HG02852 (cell line): ENCODE results near the gene ST8SIA6.
"Not testable (repeated sequence)": the region's sequence is repeated elsewhere in the genome, so short reads cannot be mapped to it uniquely, and the experiment has no call there.

Experiments used
- ATAC-seq: cut with Tn5 transposase; IDR thresholded peaks from one replicate; pipeline ENCODE4 v1.9.1; 2021; ENCODE audit warnings: mild to moderate bottlenecking, moderate library complexity; ENCODE audit not compliant: unreplicated experiment

Gene ST8SIA6

DNA sequence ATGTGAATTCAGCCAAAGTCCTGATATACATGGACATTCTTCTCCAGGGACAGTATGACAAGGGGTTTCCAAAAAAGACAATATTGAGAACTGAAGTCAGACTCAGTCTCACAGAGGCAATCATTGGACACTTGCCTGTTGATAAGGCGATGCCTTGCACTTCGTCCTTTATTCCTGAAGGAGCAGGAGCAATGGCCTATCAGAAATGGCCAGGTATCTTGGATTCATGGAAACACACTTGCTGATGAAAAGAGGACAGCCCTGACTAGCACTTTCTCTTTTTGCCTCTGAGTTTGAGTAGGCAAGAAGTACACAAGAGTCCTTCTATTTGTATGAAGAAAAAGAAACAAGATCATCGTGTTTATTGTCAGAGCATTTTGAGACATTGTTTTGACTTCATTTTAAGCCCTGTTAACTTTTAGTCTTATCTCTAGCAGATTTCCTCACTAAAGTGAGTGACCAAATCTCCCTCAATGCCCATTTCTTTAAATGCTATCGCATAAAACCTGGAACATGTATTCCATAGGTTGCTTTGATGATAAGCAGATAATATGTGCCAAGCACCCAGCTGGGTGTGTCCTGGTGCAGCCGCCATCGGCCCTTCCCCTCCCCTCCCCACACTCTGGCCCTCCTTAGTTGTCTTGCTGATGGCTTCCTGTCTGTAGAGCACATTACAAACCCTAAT lies 26.6 kb downstream of the ST8SIA6 start:
- ATAC-seq = no peak

DNA sequence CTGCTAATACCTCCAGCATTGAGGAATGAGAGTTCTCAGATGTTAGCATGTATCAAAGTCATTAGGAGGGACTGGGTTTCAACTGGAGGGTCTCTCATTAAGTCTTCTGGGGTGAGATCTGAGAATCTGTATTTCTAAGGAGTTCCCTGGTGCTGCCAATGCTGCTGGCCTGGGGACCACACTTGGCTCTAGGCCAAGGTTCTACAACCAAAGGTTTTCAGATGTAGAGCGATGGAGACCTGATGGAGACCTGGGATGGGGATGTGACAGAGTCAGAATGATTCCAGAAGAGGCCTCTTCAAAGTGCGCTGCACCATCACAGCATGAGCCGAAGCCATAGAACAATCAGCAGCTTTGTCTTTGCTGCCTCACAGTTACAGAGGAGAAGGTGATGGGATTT lies 27.2 kb downstream of the ST8SIA6 start:
- no peak for ATAC-seq

DNA sequence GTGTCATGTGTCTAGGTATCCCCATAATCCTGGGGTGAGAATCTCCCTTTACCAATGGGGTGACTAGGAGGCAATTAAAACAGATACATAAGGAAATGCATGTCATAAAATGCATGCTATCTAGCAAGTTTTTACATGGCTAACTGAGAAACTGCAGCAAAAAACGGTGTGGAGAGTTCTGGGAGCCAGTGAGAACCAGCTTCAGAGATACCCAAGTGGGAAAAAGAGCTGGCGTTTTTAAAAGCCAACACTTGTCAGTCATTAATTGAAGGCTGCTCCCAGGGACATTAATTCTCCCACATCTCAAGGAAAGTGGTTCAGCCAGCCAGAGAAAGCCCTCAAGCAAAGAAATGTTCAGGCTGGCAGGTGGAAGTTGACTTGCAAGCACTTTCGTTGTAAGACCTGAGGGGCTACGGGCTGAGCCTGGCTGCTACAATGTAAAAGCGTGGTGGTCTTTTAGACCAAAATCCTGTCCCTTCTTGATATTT lies 28.1 kb downstream of the ST8SIA6 start:
- no peak for ATAC-seq

DNA sequence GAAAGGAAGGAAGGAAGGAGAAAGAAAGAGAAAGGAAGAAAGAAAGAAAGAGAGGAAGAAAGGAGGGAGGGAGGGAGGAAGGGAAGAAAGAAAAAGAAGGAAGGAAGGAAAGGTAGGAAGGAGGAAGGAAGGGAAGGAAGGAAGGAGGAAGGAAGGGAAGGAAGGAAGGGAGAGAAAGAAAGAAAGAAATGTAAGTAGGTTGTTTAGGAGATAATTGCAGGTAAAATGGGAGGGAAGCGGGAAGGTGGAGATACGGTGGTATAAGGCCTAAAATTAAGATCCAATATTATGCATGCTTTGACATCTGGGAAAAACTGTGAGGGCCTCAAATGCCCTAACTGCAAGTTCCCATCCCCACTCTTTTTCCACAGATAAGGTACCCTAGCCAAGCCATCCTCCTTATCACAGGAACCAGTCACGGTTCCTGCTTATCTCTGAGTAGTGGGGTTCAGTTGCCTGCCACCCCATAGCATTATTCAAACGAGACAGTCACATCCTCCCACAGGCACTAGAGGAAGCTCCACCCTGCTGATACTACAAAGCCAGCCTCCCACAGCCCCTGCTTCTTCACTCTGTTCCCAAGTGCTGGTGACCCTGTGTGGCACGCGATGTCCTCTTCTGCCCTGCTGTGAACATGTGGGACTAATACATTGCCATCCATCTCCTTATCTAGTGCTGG lies 28.7 kb downstream of the ST8SIA6 start:
- no peak for ATAC-seq

DNA sequence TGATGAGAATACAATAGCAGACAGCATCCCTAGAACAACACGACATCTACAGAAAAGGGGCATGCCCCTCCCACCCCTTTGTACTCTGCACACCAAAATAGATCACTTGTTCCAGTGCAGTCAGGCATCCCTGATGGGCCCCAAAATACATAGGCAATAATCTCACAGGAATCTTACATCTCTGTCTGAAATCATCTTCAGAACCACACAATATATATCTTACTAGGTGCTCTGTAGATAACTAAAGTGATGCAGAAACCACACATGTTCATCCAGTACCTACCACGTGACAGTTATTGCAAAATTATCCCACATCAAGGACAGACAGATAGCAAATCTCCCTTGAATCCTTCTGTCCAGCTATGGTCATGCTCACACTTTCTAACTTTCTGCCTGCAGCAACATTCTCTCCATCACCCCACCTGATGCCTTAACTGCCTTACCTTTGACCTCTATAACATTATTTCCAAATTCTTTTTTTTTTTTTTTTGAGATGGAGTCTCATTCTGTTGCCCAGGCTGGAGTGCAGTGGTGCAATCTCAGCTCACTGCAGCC lies 30.7 kb downstream of the ST8SIA6 start:
- no peak for ATAC-seq

DNA sequence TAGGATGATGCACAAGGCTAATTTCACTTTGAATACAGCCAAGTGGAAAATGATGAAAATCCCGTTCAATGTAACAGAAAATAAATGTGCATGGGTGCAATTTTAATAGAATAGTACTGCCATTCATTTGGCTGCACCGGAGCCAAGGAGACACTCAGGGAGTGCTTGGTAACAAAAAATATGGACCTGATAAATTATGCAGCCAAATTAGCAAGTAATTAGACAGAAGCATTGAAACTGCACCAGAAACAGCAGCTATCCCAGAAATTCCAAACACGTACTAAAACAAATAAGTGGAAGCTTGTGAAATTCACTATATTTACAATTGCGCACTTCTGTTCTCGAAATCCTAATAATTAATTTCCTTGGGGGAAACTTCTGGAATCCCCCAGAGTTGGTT lies 31.5 kb downstream of the ST8SIA6 start:
- ATAC-seq = no peak

DNA sequence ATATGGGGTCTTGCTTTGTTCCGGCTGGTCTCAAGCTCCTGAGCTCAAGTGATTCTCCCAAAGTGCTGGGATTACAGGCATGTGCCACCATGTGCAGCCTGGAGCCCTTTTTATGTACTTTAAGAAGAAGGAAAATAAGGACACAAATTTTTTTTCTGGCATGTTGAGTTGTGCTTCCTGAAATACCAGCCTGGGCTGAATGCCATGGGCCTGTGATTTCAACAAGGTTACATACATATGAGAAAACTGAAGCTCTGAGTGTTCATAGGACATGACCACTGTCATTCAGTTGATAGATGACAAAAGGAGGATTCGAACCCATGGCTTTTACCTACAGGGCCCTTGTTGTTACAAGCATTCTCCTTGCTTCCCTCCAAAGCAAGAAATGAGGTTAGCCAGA lies 36.1 kb downstream of the ST8SIA6 start:
- no peak for ATAC-seq

DNA sequence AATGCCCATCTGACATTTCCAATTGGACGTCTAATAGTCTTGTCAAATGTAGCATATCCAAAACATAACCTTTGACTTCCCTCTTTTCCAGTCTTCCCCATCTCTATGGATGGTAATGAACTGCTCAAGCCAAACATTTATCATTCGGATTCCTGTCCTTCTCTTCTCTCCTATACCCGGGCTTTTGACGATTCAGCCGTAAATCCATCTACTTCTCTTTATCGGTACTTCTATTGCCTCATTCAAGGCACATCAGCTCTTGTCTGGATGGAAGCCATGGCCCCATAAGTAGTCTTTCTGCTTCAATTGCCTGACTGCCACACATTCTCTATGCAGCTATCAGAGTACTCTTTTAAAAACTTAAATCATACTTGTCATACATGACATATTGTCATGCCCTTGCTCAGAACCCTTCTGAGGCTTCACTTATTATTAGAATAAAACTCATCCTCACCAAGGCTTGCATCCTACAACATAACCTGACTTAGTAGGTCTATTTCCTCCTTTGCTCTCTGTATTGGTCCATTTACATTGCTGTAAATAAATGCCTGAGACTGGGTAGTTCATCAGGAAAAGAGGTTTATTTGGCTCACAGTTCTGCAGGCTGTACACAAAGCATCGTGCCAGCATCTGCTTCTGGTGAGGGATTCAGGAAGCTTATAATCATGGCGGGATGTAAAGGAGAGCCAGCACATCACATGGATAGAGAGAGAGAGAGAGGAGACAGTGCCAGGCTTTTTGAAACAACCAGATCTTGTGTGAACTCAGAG lies 37.8 kb downstream of the ST8SIA6 start:
- ATAC-seq = no peak

DNA sequence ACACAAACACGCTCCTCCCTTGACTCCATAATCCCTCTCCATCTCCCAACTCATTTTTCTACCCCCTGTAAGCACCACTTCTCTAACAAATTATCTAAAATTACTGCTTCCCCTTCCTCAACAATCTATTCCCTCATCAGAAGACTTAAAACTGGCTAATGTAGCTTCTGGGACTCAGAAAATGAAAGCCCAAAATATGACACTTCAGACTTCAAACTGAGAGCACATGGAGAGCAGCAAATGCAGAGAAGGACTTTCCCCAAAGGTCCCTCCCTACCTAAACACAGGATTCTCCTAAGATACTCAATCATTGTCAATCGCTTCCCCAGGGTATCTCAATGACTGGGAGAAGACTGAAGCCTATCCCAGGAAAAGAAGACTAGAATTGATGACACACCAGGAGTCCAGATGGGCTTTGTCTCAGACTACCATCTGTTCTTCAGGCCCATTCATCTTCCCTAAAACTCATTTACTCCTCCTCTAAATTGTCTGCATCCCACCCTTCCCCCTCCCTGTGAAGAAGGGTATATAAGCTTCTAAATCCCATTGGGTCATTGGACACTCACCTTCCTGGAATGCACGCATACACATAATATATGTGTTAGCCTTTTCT lies 39.2 kb downstream of the ST8SIA6 start:
- ATAC-seq = no peak

DNA sequence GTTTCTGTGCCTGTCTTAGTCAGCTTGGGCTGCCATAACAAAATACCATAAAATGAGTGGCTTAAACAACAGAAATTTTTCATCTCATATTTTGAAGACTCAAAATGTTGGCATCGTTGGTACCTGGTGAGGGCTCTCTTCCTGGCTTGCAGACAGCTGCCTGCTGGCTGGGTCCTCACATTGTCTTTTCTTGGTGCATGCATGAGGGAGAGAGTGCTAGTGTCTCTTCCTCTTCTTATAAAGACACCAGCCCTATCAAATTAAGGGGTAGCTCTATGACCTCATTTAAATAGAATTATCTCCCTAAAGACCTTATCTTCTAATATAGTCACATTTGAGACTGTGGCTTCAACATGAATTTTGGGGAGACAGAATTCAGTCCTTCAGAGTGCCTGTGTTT lies 39.9 kb downstream of the ST8SIA6 start:
- no peak for ATAC-seq

DNA sequence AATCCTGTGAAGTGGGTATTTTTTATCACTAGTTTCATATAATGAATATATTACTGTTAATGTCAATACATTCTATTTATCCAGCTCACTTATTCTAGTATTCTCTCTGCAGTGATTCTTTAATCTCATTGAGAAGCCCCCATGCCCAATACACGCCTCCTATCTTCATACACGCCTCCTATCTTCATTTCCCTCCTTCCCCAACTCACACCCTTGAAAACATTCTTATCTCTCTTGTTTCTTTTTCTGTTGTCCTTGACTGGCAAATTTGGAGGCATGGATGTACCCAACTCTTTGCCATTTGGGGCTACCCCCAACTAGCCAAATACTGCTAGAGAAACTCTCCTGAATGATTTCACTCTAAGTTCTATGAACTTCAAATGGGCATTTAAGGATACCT lies 40.5 kb downstream of the ST8SIA6 start:
- no peak for ATAC-seq

DNA sequence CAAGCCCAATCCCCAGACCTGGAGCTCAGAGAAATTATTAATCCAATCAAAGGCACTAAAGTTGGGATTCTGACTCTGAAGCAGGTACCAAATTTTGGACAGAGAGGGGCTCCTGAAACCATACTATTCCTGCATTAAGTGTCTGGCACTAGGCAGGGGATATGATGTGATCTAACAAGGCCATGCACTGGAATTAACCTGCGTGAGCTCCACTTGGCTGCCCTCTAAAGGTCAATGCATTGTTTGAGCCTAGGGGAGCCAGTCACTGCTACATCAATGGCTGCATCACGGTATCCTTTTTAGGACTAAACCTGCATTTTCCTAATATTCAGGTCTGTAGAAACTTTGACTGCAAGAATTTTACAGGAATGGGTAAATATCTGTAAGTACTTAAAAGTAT lies 42.1 kb downstream of the ST8SIA6 start:
- ATAC-seq = no peak

DNA sequence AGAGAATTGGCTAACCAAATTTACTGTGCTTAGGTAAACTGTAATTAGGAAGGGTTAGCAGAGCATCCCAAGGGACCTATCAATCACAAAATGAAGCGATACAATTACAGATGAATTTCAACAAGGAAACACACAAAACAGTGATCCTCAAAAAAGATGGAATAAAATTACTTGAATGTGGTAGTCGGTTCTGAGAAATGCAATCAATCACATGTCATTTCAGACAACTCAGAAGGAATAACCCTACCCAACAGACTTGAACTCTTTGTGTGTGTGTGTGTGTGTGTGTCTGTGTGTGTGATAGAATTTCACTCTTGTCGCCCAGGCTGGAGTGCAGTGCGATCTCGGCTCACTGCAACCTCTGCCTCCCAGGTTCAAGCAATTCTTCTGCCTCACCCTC lies 43.5 kb downstream of the ST8SIA6 start:
- ATAC-seq = no peak

DNA sequence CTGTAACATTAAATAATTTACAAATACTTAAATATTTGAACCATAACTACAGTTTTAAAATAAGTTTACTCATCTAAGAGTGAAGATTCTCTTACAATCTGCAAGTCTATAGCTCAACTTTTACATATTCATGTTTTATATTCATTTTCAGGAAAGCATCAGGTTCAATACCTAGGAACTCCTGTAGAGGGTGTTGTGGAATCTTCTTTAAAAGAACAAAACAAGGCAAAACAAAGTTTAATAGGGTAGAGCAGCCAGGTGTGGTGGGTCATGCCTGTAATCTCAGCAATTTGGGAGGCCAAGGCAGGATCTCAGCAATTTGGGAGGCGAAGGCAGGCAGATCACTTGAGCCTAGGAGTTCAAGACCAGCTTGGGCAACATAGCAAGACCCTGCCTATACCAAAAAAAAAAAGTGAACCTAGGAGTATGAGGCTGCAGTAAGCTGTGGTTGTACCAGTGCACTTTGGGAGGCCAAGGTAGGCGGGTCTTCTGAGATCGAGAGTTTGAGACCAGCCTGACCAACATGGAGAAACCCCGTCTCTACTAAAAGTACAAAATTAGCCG lies 45.1 kb downstream of the ST8SIA6 start:
- ATAC-seq = no peak

DNA sequence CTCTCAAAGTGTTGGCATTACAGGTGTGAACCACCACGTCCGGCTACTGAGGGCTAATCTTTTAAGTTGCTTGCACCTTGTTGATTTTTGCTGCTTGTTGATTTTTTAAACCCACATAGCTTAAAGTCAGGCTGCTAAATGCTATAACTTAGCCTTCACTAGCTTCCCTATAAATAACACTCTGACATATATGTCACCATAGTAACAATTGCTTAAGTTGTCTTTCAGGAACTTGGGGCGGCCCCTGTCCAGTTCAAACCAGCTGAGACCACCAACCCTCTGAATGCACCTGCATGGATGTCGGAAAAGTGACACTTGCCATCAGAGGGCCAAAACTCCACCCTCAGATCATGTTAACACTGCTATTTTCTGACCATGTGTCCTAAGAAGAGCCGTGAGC lies 47.3 kb downstream of the ST8SIA6 start:
- no peak for ATAC-seq

DNA sequence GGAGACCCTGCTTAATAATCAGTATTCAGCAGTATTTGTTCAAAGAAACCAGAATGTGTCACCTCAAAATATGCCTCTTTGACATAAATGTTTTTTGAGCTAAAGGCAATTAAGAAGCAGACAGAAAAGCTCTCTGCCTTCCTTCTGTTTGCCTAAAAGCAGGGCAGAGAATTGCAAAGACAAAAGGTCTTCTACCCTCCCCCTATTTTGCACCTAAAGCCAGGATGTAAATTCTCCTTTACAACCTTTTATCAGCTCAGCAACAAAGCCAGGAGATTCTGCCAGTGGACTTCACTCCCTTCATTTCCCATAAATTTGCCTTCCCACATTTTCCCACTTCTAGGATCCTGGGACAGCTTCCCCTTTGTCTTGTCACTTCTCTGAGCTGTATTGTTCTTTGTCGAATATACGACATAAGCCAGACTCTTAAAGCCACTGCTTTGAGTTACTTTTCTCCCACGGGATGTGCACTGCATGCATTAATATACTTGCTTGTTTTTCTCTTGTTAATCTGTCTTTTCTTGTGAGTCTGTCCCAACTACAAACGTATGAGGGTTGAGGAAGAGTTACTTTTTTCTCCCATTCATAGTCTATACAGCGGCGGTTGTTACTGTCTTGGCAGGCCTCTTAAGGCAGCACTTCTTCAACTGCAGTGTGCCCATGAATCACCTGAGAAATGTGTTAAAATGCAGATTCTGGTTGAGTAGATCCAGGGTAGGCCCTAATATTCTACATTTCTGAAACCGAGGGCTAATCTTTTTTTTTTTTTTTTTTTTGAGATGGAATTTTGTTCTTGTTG lies 48.2 kb downstream of the ST8SIA6 start:
- no peak for ATAC-seq

DNA sequence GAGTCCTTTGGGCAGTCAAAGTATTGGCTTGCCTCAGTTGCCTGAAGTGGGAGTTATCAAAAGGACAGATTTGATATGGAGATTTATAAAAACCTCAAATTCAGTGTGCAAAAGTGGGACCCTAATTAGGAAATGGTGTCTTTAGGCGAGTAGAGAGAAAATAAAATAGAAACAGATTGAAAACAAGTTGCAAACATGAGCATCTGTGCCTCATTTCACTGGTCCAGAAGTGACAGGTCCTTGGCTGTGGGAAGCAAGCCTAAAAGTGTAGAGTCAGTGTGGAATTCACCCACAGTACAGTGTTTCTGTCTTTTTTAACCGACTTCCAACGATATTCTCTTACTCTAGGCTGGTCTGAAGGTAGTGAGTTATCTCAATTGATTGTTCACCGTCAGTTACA lies 51.2 kb downstream of the ST8SIA6 start:
- ATAC-seq = no peak

DNA sequence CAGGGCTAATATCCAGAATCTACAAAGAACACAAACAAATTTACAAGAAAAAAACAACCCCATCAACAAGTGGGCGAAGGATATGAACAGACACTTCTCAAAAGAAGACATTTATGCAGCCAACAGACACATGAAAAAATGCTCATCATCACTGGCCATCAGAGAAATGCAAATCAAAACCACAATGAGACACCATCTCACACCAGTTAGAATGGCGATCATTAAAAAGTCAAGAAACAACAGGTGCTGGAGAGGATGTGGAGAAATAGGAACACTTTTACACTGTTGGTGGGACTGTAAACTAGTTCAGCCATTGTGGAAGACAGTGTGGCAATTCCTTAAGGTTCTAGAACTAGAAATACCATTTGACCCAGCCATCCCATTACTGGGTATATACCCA lies 52.4 kb downstream of the ST8SIA6 start:
- not testable (repeated sequence) for ATAC-seq

DNA sequence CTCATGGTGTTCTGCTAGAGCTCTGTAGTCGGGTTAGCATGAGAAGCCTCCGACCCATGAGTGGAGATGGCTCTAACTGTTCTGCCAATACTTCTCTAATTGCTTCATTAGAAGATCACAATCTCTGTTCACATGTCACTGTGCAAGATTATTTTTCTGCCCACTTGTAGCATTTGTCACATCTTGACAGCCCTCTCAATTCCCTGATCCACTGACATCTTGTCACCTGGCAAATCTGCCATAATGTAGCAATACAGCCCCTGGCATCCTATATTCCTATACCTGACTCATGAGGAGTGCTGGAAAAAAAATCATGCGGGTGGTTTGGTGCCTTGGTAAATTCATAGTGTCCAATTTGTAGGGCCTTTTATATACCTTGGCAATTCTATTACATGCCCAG lies 58.4 kb downstream of the ST8SIA6 start:
- ATAC-seq = no peak

DNA sequence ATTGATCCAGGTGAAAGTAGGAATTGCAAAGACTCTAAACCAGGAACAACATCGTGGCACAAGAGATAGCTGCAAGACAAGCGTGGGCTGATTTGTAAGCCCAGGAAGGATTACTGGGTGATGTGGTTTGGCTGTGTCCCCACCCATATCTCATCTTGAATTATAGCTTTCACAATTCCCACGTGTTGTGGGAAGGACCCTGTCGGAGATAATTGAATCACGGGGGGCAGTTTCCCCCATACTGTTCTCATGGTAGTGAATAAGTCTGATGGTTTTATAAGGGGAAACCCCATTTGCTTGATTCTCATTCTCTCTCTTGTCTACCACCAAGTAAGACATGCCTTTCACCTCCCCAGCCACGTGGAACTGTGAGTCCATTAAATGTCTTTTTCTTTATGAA lies 59.5 kb downstream of the ST8SIA6 start:
- ATAC-seq = no peak
